ENCODE data around the gene CYP11A1. TPM values are rescaled to one million over a fixed set of nuclear protein-coding genes. Genes with fewer than 3 reads are reported as not detected.

The CYP11A1 gene
- total RNA-seq, 1 donor from 2014 or later = 0.43 TPM

- Mint-ChIP-seq H3K4me3 (ENCODE audit: unreplicated experiment) (no peak overlapping the region), H3K27me3 (ENCODE audit: low read depth, unreplicated experiment) (peaks cover 23% of the 10 kb centered on the region), H3K36me3 (ENCODE audit: low read depth, unreplicated experiment) (no peaks in the 10 kb centered on the region), H3K9me3 (ENCODE audit: unreplicated experiment) (peaks cover 3% of the 10 kb centered on the region), H3K27ac (ENCODE audit: unreplicated experiment) (no peak overlapping the region), H3K4me1 (ENCODE audit: low read depth, unreplicated experiment) (peaks cover 28% of the 10 kb centered on the region)
- DNase-seq (ENCODE audit: low read depth) (no peak), FAIRE-seq (no peak)
- H3K4me3 ChIP-seq (ENCODE audit: insufficient read depth, low read depth, low read length) = no peak overlapping the region
- H3K27me3 ChIP-seq (ENCODE audit: insufficient read depth, low read length) = no peaks in the 10 kb centered on the region
- H4K20me1 ChIP-seq (ENCODE audit: insufficient read depth, low read length) = no peaks in the 10 kb centered on the region
- H2AFZ ChIP-seq (ENCODE audit: low read depth, low read length) = no peak overlapping the region
- H3K4me2 ChIP-seq (ENCODE audit: low read length) = no peak overlapping the region
- no peak overlapping the region for H3K27ac ChIP-seq (ENCODE audit: low read depth, low read length)
- no peak overlapping the region for H3K9ac ChIP-seq (ENCODE audit: low read length)
- TF ChIP-seq EZH2 (IDR thresholded peaks at IDR 0.05; ENCODE audit: insufficient read depth, low read length) = no peak
- no peak for TF ChIP-seq CTCF (IDR thresholded peaks at IDR 0.05; ENCODE audit: insufficient read depth, low read depth, low read length)
- no peaks in the 10 kb centered on the region for H3K9me3 ChIP-seq (ENCODE audit: insufficient read depth, low read depth, low read length)
- peaks cover 47% of the 10 kb centered on the region for H3K4me1 ChIP-seq (ENCODE audit: insufficient read depth, low read length)
- no peaks in the 10 kb centered on the region for H3K36me3 ChIP-seq (ENCODE audit: insufficient read depth, low read length)
- H3K79me2 ChIP-seq (ENCODE audit: insufficient read depth, low read length) = no peaks in the 10 kb centered on the region
These were observed 26.0 kb upstream of the CYP11A1 start for GRCh38 chr15:74393423-74393822.

- Histone ChIP-seq H3K27ac (ENCODE audit: low read depth, low read length) (no peak overlapping the region), H3K79me2 (ENCODE audit: insufficient read depth, low read length) (no peaks in the 10 kb centered on the region), H3K36me3 (ENCODE audit: insufficient read depth, low read length) (no peaks in the 10 kb centered on the region), H3K4me1 (ENCODE audit: insufficient read depth, low read length) (peaks cover 42% of the 10 kb centered on the region), H3K9ac (ENCODE audit: low read length) (peak overlapping the region; percentile 2), H3K4me2 (ENCODE audit: low read length) (peak overlapping the region; percentile 39), H3K27me3 (ENCODE audit: insufficient read depth, low read length) (no peaks in the 10 kb centered on the region), H4K20me1 (ENCODE audit: insufficient read depth, low read length) (no peaks in the 10 kb centered on the region), H3K4me3 (ENCODE audit: insufficient read depth, low read depth, low read length) (no peak overlapping the region), H3K9me3 (ENCODE audit: insufficient read depth, low read depth, low read length) (no peaks in the 10 kb centered on the region), H2AFZ (ENCODE audit: low read depth, low read length) (no peak overlapping the region)
- no peak for TF ChIP-seq EZH2 (IDR thresholded peaks at IDR 0.05; ENCODE audit: insufficient read depth, low read length)
- TF ChIP-seq CTCF (IDR thresholded peaks at IDR 0.05; ENCODE audit: insufficient read depth, low read depth, low read length) = no peak
- Mint-ChIP-seq H3K9me3 (ENCODE audit: unreplicated experiment) (peaks cover 3% of the 10 kb centered on the region), H3K27ac (ENCODE audit: unreplicated experiment) (no peak overlapping the region), H3K27me3 (ENCODE audit: low read depth, unreplicated experiment) (peaks cover 23% of the 10 kb centered on the region), H3K4me1 (ENCODE audit: low read depth, unreplicated experiment) (peaks cover 27% of the 10 kb centered on the region), H3K36me3 (ENCODE audit: low read depth, unreplicated experiment) (no peaks in the 10 kb centered on the region), H3K4me3 (ENCODE audit: unreplicated experiment) (peak overlapping the region; percentile 50)
- FAIRE-seq (no peak), DNase-seq (ENCODE audit: low read depth) (no peak)
These were observed 25.5 kb upstream of the CYP11A1 start for GRCh38 chr15:74392902-74393301.

GRCh38 chr15:74392451-74392830 is 25.0 kb upstream of the CYP11A1 start:
- FAIRE-seq = no peak
- no peaks in the 10 kb centered on the region for H3K27me3 ChIP-seq (ENCODE audit: insufficient read depth, low read length)
- peaks cover 3% of the 10 kb centered on the region for H3K9me3 Mint-ChIP-seq (ENCODE audit: unreplicated experiment)
- no peak overlapping the region for H3K27ac Mint-ChIP-seq (ENCODE audit: unreplicated experiment)
- peak overlapping the region; percentile 16 for H3K27ac ChIP-seq (ENCODE audit: low read depth, low read length)
- peaks cover 23% of the 10 kb centered on the region for H3K27me3 Mint-ChIP-seq (ENCODE audit: low read depth, unreplicated experiment)
- H3K4me1 Mint-ChIP-seq (ENCODE audit: low read depth, unreplicated experiment) = peaks cover 27% of the 10 kb centered on the region
- H3K79me2 ChIP-seq (ENCODE audit: insufficient read depth, low read length) = no peaks in the 10 kb centered on the region
- DNase-seq (ENCODE audit: low read depth) = no peak
- TF ChIP-seq CTCF (IDR thresholded peaks at IDR 0.05; ENCODE audit: insufficient read depth, low read depth, low read length) = no peak
- TF ChIP-seq EZH2 (IDR thresholded peaks at IDR 0.05; ENCODE audit: insufficient read depth, low read length) = no peak
- H3K4me2 ChIP-seq (ENCODE audit: low read length) = peak overlapping the region; percentile 39
- no peaks in the 10 kb centered on the region for H3K36me3 Mint-ChIP-seq (ENCODE audit: low read depth, unreplicated experiment)
- peaks cover 37% of the 10 kb centered on the region for H3K4me1 ChIP-seq (ENCODE audit: insufficient read depth, low read length)
- H3K9ac ChIP-seq (ENCODE audit: low read length) = peak overlapping the region; percentile 50
- H3K4me3 ChIP-seq (ENCODE audit: insufficient read depth, low read depth, low read length) = no peak overlapping the region
- no peaks in the 10 kb centered on the region for H4K20me1 ChIP-seq (ENCODE audit: insufficient read depth, low read length)
- no peak overlapping the region for H3K4me3 Mint-ChIP-seq (ENCODE audit: unreplicated experiment)
- no peak overlapping the region for H2AFZ ChIP-seq (ENCODE audit: low read depth, low read length)
- H3K36me3 ChIP-seq (ENCODE audit: insufficient read depth, low read length) = no peaks in the 10 kb centered on the region
- H3K9me3 ChIP-seq (ENCODE audit: insufficient read depth, low read depth, low read length) = no peaks in the 10 kb centered on the region
